B cell (primary cell): ENCODE measurements around the gene TIE1.

Experiments used
- EZH2 ChIP-seq: IDR thresholded peaks from 2 replicates; pipeline ENCODE4 v1.6.1; 2012; ENCODE audit warnings: borderline replicate concordance, low read depth, mild to moderate bottlenecking, moderate library complexity, low read length; ENCODE audit not compliant: insufficient read depth, poor library complexity, severe bottlenecking
- TF ChIP-seq, protein P1 (sequence below): fragments of 200-600 bp; IDR thresholded peaks from one replicate; pipeline ENCODE4 v1.8.0; 2022; ENCODE audit warnings: antibody characterized with exemption, mild to moderate bottlenecking

DNA sequence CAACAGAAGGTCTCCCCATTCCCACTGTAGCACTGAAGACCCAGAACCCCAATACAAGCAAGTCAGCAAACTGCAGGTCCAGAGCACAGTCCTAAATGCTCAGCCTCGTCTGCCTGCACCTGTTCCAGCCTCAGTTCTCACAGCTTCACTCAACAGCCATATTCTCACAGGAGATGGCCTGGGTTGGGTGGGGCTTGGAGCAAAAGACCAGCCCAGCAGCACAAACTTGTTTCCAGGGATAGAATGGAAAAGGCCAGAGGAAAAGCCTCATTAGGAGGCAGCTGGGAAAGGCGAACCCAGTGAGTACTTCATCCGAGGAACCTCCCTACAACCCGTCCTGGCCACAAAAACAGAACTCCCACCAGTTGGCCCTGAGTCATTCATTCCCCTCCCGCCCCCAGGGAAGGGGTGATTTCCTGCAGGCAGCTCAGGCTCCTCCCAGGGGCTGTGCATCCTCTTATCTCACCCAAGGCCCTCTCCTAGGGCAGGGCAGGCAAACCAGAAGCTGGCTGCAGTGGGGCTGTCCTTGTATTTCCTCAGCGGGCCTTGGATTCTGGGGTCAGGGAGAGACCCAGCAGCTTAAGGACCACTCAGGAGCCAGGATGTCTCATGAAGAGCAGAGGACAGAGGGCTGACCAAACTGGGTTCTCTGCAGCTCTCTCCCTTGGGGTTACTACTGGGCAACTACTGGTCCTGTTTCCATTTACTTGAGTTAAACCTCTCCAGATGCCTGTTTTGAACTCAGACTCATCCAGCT, 29.4 kb downstream of the TIE1 start:
- TF ChIP-seq, protein P1, sequence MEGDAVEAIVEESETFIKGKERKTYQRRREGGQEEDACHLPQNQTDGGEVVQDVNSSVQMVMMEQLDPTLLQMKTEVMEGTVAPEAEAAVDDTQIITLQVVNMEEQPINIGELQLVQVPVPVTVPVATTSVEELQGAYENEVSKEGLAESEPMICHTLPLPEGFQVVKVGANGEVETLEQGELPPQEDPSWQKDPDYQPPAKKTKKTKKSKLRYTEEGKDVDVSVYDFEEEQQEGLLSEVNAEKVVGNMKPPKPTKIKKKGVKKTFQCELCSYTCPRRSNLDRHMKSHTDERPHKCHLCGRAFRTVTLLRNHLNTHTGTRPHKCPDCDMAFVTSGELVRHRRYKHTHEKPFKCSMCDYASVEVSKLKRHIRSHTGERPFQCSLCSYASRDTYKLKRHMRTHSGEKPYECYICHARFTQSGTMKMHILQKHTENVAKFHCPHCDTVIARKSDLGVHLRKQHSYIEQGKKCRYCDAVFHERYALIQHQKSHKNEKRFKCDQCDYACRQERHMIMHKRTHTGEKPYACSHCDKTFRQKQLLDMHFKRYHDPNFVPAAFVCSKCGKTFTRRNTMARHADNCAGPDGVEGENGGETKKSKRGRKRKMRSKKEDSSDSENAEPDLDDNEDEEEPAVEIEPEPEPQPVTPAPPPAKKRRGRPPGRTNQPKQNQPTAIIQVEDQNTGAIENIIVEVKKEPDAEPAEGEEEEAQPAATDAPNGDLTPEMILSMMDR, result no peak
- no peak for TF ChIP-seq EZH2
